Neuronal stem cell (in vitro differentiated cells): ENCODE measurements around the gene PAPPA2.

ENCODE experiments used
- DNase-seq: peaks from one replicate; pipeline ENCODE4 v3.0.0-alpha.2; 2013; ENCODE audit warnings: low spot score
- H2AFZ ChIP-seq: one replicate; pipeline ENCODE4 v1.6.1; 2013; ENCODE audit warnings: mild to moderate bottlenecking, low read length, inconsistent platforms
- H2AK5ac ChIP-seq: 2 replicates; pipeline ENCODE4 v1.6.1; 2013; ENCODE audit warnings: low read depth, mild to moderate bottlenecking, inconsistent platforms, low read length, moderate library complexity, mixed read lengths
- H2BK120ac ChIP-seq: 2 replicates; pipeline ENCODE4 v1.6.1; 2013; ENCODE audit warnings: low read depth, mild to moderate bottlenecking, inconsistent platforms, low read length, moderate library complexity, mixed read lengths
- H2BK12ac ChIP-seq: one replicate; pipeline ENCODE4 v1.6.1; 2013; ENCODE audit warnings: low read length, inconsistent platforms
- H2BK15ac ChIP-seq: 2 replicates; pipeline ENCODE4 v1.6.1; 2013; ENCODE audit warnings: mild to moderate bottlenecking, low read length, inconsistent platforms, mixed read lengths
- H2BK5ac ChIP-seq: one replicate; pipeline ENCODE4 v1.6.1; 2013; ENCODE audit warnings: inconsistent platforms, mild to moderate bottlenecking, low read length, moderate library complexity
- H3K14ac ChIP-seq: one replicate; pipeline ENCODE4 v1.6.1; 2013; ENCODE audit warnings: low read length, inconsistent platforms
- H3K18ac ChIP-seq: 2 replicates; pipeline ENCODE4 v1.6.1; 2013; ENCODE audit warnings: low read length, inconsistent platforms
- H3K23ac ChIP-seq: 2 replicates; pipeline ENCODE4 v1.6.1; 2013; ENCODE audit warnings: low read depth, mild to moderate bottlenecking, mixed read lengths, low read length, inconsistent platforms; ENCODE audit not compliant: poor library complexity
- H3K27ac ChIP-seq: replicated peaks from 3 replicates; pipeline ENCODE4 v1.5.1; 2013; ENCODE audit warnings: low read length, inconsistent platforms
- H3K27me3 ChIP-seq, 3 experiments: 2 replicates each; pipeline ENCODE4 v1.6.1; 2013; ENCODE audit warnings: low read length in 3 of 3, mild to moderate bottlenecking in 2 of 3, inconsistent platforms in 1 of 3, low read depth in 1 of 3, mixed read lengths in 1 of 3, moderate library complexity in 1 of 3; ENCODE audit not compliant: control insufficient read depth in 3 of 3, insufficient read depth in 3 of 3
- H3K36me3 ChIP-seq, 2 donors: replicated peaks in 1 of 2; 2 replicates each; pipeline ENCODE4 v1.6.1; 2013; ENCODE audit warnings: low read length in 2 of 2; ENCODE audit not compliant: control insufficient read depth in 2 of 2, insufficient read depth in 2 of 2
- H3K4ac ChIP-seq: 2 replicates; pipeline ENCODE4 v1.6.1; 2013; ENCODE audit warnings: inconsistent platforms, mild to moderate bottlenecking, low read length, moderate library complexity
- H3K4me1 ChIP-seq, 2 donors: 1 replicate in 1 of 2; 2 replicates in 1 of 2; pipeline ENCODE4 v1.6.1; 2013; ENCODE audit warnings: low read length in 2 of 2, low read depth in 1 of 2; ENCODE audit not compliant: control insufficient read depth in 2 of 2, insufficient read depth in 1 of 2
- H3K4me2 ChIP-seq: one replicate; pipeline ENCODE4 v1.6.1; 2013; ENCODE audit warnings: mild to moderate bottlenecking, low read length, inconsistent platforms; ENCODE audit not compliant: insufficient read depth, poor library complexity, severe bottlenecking
- H3K4me3 ChIP-seq, 2 donors: 2 replicates each; pipeline ENCODE4 v1.5.1; 2013; ENCODE audit warnings: low read length in 2 of 2, mild to moderate bottlenecking in 2 of 2, inconsistent platforms in 1 of 2, moderate library complexity in 1 of 2
- H3K79me1 ChIP-seq: one replicate; pipeline ENCODE4 v1.6.1; 2013; ENCODE audit warnings: low read depth, mild to moderate bottlenecking, inconsistent platforms, low read length, moderate library complexity
- H3K9ac ChIP-seq: one replicate; pipeline ENCODE4 v1.6.1; 2013; ENCODE audit warnings: mild to moderate bottlenecking, low read depth, low read length, inconsistent platforms; ENCODE audit not compliant: poor library complexity
- H3K9me3 ChIP-seq, 2 donors: replicated peaks in 1 of 2; 2 replicates each; pipeline versions ENCODE3 to v1.6.1; 2013; ENCODE audit warnings: low read length in 2 of 2, mild to moderate bottlenecking in 2 of 2, inconsistent platforms in 1 of 2, low read depth in 1 of 2, mixed read lengths in 1 of 2, moderate library complexity in 1 of 2; ENCODE audit not compliant: control insufficient read depth in 2 of 2, insufficient read depth in 1 of 2
- H4K8ac ChIP-seq: one replicate; pipeline ENCODE4 v1.6.1; 2013; ENCODE audit warnings: low read depth, mild to moderate bottlenecking, inconsistent platforms, low read length, moderate library complexity
- H4K91ac ChIP-seq: one replicate; pipeline ENCODE4 v1.6.1; 2013; ENCODE audit warnings: low read length, low read depth, mild to moderate bottlenecking, inconsistent platforms; ENCODE audit not compliant: poor library complexity
- WGBS, 2 donors: extraction: QIAGEN DNeasy Blood & Tissue Kit; methylation state at CpG; one replicate each; pipeline ENCODE4 v1.1.7; 2013; ENCODE audit warnings: missing lambda C conversion rate in 2 of 2, mixed read lengths in 1 of 2; ENCODE audit not compliant: insufficient read length in 2 of 2, insufficient replicate concordance in 1 of 2; ENCODE audit errors: extremely low coverage in 2 of 2; 5-methylcytosine and 5-hydroxymethylcytosine counted together

Gene PAPPA2

GRCh38 chr1:176494436-176494835 lies 31.5 kb downstream of the PAPPA2 start:
- Histone ChIP-seq H2AFZ (no peak overlapping the region), H3K23ac (no peak overlapping the region), H2AK5ac (no peak overlapping the region), H4K91ac (no peak overlapping the region), H2BK5ac (no peak overlapping the region), H3K27ac (no peak overlapping the region), H2BK12ac (no peak overlapping the region), H3K4me1 (no peaks in the 10 kb centered on the region), H3K4me2 (no peak overlapping the region), H4K8ac (no peak overlapping the region), H3K27me3 (no peaks in the 10 kb centered on the region), H3K79me1 (no peaks in the 10 kb centered on the region), H3K4me3 (no peak overlapping the region), H3K4ac (no peak overlapping the region), H2BK15ac (no peak overlapping the region), H3K36me3 (no peaks in the 10 kb centered on the region), H3K9ac (no peak overlapping the region), H3K18ac (peak overlapping the region; percentile 53), H3K9me3 (no peaks in the 10 kb centered on the region), H2BK120ac (no peak overlapping the region), H3K14ac (no peak overlapping the region)
- no CpG with 5 or more reads among the region's 5 CpGs for WGBS, 2 donors
- DNase-seq = no peak

GRCh38 chr1:176499671-176500070 lies 36.7 kb downstream of the PAPPA2 start:
- Histone ChIP-seq H3K4me3 (no peak overlapping the region), H3K4me2 (no peak overlapping the region), H3K27ac (no peak overlapping the region), H2AFZ (no peak overlapping the region), H3K14ac (no peak overlapping the region), H3K9ac (no peak overlapping the region), H2BK12ac (no peak overlapping the region), H2BK5ac (no peak overlapping the region), H3K4me1 (no peaks in the 10 kb centered on the region), H3K9me3 (no peaks in the 10 kb centered on the region), H3K4ac (no peak overlapping the region), H4K8ac (no peak overlapping the region), H3K27me3 (no peaks in the 10 kb centered on the region), H2BK120ac (no peak overlapping the region), H3K79me1 (no peaks in the 10 kb centered on the region), H3K18ac (no peak overlapping the region), H2BK15ac (no peak overlapping the region), H3K23ac (no peak overlapping the region), H3K36me3 (no peaks in the 10 kb centered on the region), H2AK5ac (no peak overlapping the region), H4K91ac (no peak overlapping the region)
- WGBS, 2 donors = no CpG with 5 or more reads among the region's 1 CpG
- no peak for DNase-seq

GRCh38 chr1:176501599-176501998 lies 38.6 kb downstream of the PAPPA2 start:
- WGBS, 2 donors = no CpG with 5 or more reads among the region's 2 CpGs
- H2AFZ ChIP-seq = no peak overlapping the region

GRCh38 chr1:176504848-176505553 lies 42.0 kb downstream of the PAPPA2 start:
- Histone ChIP-seq H2BK120ac (no peak overlapping the region), H3K23ac (no peak overlapping the region), H3K18ac (no peak overlapping the region), H2BK12ac (no peak overlapping the region), H4K91ac (no peak overlapping the region), H4K8ac (no peak overlapping the region), H3K4ac (no peak overlapping the region), H3K79me1 (no peaks in the 10 kb centered on the region), H3K9ac (no peak overlapping the region), H3K9me3 (no peaks in the 10 kb centered on the region), H3K4me2 (no peak overlapping the region), H2AFZ (no peak overlapping the region), H3K36me3 (no peaks in the 10 kb centered on the region), H3K4me3 (no peak overlapping the region), H2BK5ac (no peak overlapping the region), H3K14ac (no peak overlapping the region), H3K27me3 (no peaks in the 10 kb centered on the region), H3K27ac (no peak overlapping the region), H2AK5ac (no peak overlapping the region), H3K4me1 (no peaks in the 10 kb centered on the region), H2BK15ac (no peak overlapping the region)
- 100% methylated on average over 1 of the region's 5 CpGs; no CpG with 5 or more reads in 1 of the 2 donors for WGBS, 2 donors
- DNase-seq = no peak

More at GRCh38 chr1:176501599-176501998, 38.6 kb downstream of the PAPPA2 start:
- no peak for DNase-seq
- Histone ChIP-seq H2BK15ac (no peak overlapping the region), H3K9me3 (no peaks in the 10 kb centered on the region), H3K79me1 (no peaks in the 10 kb centered on the region), H2BK12ac (no peak overlapping the region), H2BK120ac (no peak overlapping the region), H3K4me3 (no peak overlapping the region), H2AK5ac (no peak overlapping the region), H3K14ac (no peak overlapping the region), H3K23ac (no peak overlapping the region), H3K9ac (no peak overlapping the region), H3K27me3 (no peaks in the 10 kb centered on the region), H4K91ac (no peak overlapping the region), H3K4me2 (no peak overlapping the region), H4K8ac (no peak overlapping the region), H3K27ac (no peak overlapping the region), H3K36me3 (no peaks in the 10 kb centered on the region), H3K18ac (no peak overlapping the region), H3K4me1 (no peaks in the 10 kb centered on the region), H3K4ac (no peak overlapping the region), H2BK5ac (no peak overlapping the region)
